GM20000 (cell line): Measurements from ENCODE around the gene ADGRG1.
A peak's percentile ranks its signal among the peaks of the same experiment; 100 is the strongest.

Experiments used
- DNase-seq: peaks from one replicate; pipeline ENCODE4 v3.0.0; 2012; ENCODE audit warnings: low spot score
- CTCF ChIP-seq: IDR thresholded peaks from 2 replicates; pipeline ENCODE4 v1.5.1; 2012; ENCODE audit warnings: mild to moderate bottlenecking, control low read depth; ENCODE audit errors: extremely low read depth, missing control alignments

Gene ADGRG1

GRCh38 chr16:57600952-57601580 lies 27.4 kb upstream of the ADGRG1 start:
- no peak for TF ChIP-seq CTCF
- DNase-seq = no peak

GRCh38 chr16:57601801-57602478 lies 26.5 kb upstream of the ADGRG1 start:
- DNase-seq = peak; percentile 63
- TF ChIP-seq CTCF = no peak

GRCh38 chr16:57603115-57604024 lies 25.1 kb upstream of the ADGRG1 start:
- no peak for DNase-seq
- TF ChIP-seq CTCF = no peak

- no peak for TF ChIP-seq CTCF
- DNase-seq = no peak
Measured at GRCh38 chr16:57604177-57604576, 24.3 kb upstream of the ADGRG1 start.

- DNase-seq = no peak
- TF ChIP-seq CTCF = no peak
Measured at GRCh38 chr16:57606147-57606846, 22.1 kb upstream of the ADGRG1 start.

- DNase-seq = peak; percentile 2
- no peak for TF ChIP-seq CTCF
Measured at GRCh38 chr16:57606847-57607501, 21.5 kb upstream of the ADGRG1 start.
